ENCODE measurements around the gene GRIN1.

- TF ChIP-seq CTCF (conservative IDR thresholded peaks at IDR 0.05; ENCODE audit: low read depth, low read length) (no peak), EZH2 (IDR thresholded peaks at IDR 0.05; ENCODE audit: borderline replicate concordance, low read depth, low read length, poor library complexity, severe bottlenecking) (no peak)
Measured at GRCh38 chr9:137152844-137153405, 14.0 kb downstream of the GRIN1 start.

Measured in A673 (cell line).